Fibroblast of skin of left biceps (primary cell): Measurements from ENCODE around the gene TFEB.

Source experiments
- DNase-seq, 2 experiments: peaks; one replicate each; pipeline ENCODE4 v3.0.0-alpha.2; 2013; ENCODE audit warnings: low read depth in 2 of 2

The TFEB gene

DNA sequence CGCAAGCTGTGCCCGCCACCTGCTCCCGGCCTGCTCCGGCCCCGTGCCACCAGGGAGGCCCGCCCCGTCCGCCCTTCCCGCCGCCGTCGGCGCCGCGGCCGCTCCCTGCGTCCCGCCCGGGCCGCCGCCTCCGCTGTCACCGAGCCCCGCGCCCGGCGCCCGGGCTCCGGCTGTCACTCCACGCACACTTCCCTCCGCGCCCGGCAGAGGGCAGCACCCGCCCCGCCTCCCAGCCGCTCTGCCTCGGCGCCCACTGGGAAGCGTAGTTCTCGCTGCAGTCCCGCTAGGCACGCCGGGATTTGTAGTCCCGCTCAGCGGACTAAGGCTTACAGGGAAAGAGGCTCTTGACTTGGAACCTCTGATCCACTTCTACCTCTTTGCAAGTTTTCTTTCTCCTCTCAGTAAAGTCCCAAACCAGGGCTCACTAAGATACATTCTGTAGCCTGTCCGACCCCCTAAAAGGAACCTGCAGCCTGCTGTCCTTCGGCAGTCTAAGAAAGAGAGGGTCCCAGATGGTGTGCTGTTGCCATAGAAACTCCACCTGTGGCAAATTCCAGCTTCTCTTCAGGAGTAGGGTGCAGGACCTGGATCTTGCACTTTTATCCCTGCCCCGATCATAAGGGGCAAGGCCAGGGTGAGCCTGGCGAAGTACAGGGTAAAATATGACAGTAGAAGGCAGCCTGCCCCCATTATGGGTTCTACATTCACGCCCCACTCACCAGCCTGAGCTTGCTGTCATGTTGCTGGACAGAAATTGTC is at the start of gene TFEB:
Gene TFEB (minus strand): TSS at position 182 of the 759 bp plus-strand sequence. CDS start 44,395 bp downstream, outside the sequence.
- DNase-seq, result peak; percentile 62 to 67

- DNase-seq, result no peak
These were observed 49.3 kb upstream of the TFEB start for GRCh38 chr6:41784581-41785171.

DNA sequence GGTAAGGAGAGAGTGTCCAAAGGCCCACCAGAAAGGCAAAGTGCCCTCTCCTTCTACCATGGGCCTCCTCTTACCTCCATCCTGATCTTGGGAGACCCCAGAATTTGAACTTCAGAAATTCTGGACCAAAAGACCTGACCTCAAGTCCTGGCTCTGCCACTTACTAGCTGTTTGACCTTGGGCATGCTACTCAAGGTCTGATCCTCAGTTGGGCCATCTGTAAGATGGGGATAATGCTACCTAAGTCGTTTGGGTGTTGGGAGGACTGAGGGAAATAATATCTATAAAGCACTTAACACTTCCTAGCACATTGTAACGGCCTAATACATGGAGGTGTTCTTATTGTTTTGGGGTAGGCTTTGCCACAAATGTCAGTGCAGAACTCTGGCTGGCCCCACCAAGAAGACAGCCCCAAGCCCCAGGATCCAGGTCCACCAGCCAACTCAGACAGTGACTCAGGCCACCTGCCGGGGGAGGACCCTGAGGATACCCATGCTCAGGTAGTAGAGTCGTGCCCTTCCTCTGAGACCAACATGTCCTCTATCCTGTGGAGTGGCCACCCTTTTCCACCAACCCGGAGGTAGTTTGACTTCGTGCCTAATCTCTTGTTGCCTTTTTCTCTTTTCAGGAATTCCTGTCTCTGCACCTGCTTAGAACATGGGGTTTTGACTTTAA is 47.8 kb upstream of the TFEB start:
- DNase-seq, result no peak

DNA sequence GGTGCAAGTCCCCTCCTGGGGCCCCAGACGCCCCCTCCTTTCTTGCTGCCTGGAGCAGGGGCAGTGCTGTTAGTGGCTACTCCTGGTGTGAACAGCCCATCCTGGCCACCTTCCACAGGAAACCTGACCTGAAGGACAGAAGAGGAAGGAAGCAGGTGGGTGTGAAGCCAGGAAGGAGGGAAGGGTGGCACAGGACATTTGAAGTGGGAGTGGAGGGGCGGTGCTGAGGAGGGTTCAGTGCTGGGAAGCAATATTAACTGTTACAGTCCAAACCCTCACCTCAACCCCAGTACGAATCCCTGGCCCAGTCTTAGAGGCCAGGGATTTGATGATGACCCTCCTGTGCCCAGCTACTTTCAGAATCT is 45.9 kb upstream of the TFEB start:
- DNase-seq, result no peak

GRCh38 chr6:41780551-41781365 is 45.4 kb upstream of the TFEB start, which contains the start of gene PRICKLE4:
Gene PRICKLE4 (plus strand): TSS chr6:41780782. CDS start chr6:41783474, 2,692 bp downstream.
- no peak for DNase-seq

GRCh38 chr6:41779788-41780550 is 44.6 kb upstream of the TFEB start, which contains the start of gene FRS3:
Gene FRS3 (minus strand): TSS chr6:41779900. CDS start chr6:41776987, 2,913 bp downstream.
- DNase-seq, result peak; percentile 75 to 77

DNA sequence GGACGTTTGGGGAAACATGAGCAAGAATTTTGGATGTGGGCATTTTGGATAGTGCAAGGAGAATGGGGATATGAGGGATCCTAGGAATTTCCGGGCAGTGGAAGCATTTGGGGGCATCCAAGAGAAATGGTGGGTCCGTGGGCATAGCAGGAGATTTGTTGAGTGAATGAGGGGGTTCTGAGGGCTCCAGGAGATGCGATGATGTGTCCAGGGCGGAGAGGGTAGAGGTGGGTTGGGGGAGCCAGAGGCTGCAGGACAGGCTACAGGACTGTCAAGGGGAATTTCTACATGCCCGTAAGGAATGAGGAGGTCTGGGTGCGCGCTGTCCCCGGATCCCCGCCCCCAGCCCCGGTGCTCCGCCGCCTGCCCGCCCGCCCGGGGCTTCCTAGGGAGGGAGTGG is 43.9 kb upstream of the TFEB start:
- no peak for DNase-seq

- no peak for DNase-seq
These were observed 43.5 kb upstream of the TFEB start for GRCh38 chr6:41778895-41779294.

DNA sequence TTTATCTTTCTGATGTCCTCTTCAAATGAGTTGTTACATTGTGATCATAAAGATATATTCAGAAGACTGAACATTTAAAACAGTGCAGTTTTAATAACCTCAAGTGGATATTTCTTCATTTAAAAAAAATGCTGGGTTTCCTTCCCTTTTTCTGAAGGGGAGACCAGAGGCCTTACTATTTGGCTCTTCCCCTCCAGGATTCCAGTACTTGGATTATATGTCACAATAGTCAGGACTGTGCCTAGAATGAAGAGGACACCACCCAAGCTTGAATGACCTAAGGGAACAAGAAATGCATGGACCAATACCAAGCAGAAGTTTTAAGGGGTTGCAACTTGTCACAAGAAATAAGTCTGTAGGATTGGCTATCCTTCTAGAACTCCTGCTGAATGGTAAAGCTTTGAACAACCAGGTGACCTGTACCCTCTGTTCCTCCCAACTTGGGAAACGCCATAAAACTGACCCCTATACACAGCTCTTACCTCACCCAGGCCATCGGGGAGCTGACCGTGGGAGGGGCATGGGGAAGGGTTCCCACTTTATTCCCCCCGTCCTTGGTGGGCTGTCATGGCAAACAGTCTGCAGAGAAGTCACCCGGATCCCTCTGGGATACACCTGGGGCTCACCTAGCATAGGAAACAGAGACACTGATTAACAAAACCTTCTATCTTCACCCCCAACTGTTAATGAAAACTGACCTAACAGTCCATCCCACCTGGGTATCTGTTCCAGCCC is 42.3 kb upstream of the TFEB start:
- no peak for DNase-seq

DNA sequence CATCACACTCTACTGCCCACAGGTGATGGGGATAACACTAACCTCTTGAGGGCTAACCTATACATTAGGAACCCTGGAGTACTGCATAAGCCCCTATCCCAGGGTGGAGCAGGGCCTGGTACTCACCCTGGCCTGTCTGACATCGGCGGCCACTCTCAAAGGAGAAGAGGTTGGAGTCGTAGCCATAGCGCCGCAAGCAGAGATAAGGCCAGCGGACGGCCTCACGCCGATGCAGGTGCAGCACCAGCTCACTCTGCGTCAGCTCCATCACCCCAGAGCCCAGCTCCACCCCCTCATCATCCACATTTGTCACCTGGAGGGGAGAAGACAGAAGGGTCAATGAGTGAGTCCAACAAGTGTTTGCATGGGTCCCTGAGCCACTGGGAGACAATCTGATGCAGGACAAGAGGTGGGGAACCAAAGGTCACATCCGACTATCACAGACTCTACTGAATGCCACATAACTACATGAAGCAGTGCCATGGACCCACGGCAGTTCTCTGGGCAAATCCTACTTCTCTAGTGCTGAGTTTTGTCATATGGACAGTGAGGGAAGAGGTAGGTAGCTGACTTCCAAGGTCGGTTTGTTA is 40.0 kb upstream of the TFEB start:
- DNase-seq, result no peak

DNA sequence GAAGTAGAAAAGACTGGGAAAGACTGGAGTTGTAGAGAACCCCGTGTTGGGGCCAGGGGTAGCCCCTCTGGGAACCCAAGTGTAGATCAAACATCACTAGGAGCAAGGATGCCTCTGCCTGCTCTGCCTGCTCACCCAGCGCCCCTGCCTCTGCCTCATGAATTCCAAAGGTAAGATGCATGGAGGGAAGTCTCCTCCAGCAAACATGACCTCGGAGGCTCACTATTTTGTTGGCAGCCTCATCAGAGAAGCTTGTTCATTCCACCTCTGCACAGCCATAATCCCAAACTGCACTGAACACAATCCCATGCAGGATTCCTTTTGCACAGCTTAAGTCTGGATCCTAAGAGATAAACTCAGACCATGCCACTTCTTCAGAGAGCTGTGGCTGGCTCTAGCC is 39.4 kb upstream of the TFEB start:
- no peak for DNase-seq

- no peak for DNase-seq
These were observed 35.9 kb upstream of the TFEB start for GRCh38 chr6:41771058-41771983.

- no peak for DNase-seq
These were observed 35.1 kb upstream of the TFEB start for GRCh38 chr6:41770381-41771057.

GRCh38 chr6:41769376-41769775 is 34.0 kb upstream of the TFEB start:
- no peak for DNase-seq

DNA sequence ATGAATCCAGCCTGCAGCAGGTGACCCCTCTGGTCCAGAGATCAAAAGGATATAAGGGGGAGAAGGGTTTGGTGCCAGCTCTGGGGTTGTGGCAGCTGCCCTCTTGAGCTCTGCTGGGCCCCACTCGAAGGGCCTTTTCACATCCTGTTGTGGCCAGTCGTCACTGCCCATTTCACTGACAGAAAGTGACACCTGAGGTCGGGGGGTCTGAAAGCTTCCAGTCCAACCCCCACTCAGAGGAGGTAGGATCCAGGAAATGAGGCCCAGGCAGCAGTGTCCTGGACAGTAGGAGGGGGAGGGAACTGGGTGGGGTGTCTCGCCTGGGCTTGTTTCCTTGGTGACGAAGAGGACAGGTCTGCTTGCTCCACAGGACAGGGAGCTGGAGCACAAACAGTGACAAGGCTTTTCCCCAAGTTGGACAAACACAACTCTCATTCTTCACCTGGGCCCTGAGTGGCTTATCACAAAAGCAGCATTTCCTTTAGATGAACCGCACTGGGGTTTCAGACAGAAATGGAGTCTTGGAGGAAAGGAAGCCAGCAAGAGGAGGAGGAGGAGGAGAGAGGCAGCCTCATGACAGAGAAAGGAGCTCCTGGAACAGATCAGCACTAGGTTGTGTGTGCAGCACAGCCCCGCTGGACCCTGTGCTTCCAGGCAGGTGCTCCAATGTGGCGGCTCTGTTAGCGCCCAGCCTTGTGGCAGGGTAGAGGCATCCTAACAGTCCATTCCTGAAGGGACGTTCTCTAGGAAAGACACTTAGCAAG is 33.3 kb upstream of the TFEB start:
- DNase-seq, result no peak

- no peak for DNase-seq
These were observed 31.9 kb upstream of the TFEB start for GRCh38 chr6:41767112-41767833.
